Germinal center (tissue), 1 donor: ENCODE data around the gene GJA9.

ENCODE experiments used
- DNase-seq: peaks from one replicate; pipeline ENCODE4 v3.0.0; 2012; ENCODE audit warnings: mixed read lengths, low spot score

The GJA9 gene

GRCh38 chr1:38831731-38832369 lies 49.5 kb downstream of the GJA9 start:
- DNase-seq: no peak

GRCh38 chr1:38829368-38829767 lies 52.0 kb downstream of the GJA9 start:
- DNase-seq: no peak

- DNase-seq: no peak
Observed at GRCh38 chr1:38827318-38827717, 54.1 kb downstream of the GJA9 start.

GRCh38 chr1:38826886-38827285 lies 54.5 kb downstream of the GJA9 start:
- DNase-seq: no peak

DNA sequence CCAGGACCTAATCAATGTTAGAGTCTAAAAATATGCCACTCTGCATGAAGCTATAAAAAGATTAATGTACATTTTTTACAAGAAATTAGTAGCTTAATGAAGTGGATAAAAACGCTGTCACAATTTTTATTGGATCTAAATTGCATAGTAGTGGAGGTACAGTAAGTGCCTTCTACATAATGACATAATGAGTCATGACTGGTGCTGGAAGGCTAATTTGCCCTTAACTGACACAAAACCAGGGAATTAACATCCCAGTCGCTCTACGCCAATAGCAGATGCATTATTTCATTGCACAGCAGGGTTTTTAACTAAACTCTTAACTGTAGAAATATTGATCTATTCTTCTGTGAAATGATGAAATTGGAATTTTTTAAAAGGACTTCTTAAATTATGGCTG lies 55.1 kb downstream of the GJA9 start:
- no peak for DNase-seq
